Stomach (tissue), 4 donors: ENCODE data around the gene HPN.

ENCODE experiments used
- EP300 ChIP-seq: sonication (generic); formaldehyde crosslinking; IDR thresholded peaks from one replicate; pipeline ENCODE4 v1.6.1; 2017; ENCODE audit warnings: antibody characterized with exemption
- POLR2A ChIP-seq, 4 donors: fragments of 450-650 bp; IDR thresholded peaks; one replicate each; pipeline ENCODE4 v1.6.1; 2016; ENCODE audit warnings: antibody characterized with exemption in 4 of 4, control low read depth in 2 of 4, mild to moderate bottlenecking in 1 of 4, moderate library complexity in 1 of 4
- POLR2AphosphoS5 ChIP-seq, 3 donors: sonication (generic); formaldehyde crosslinking; IDR thresholded peaks; one replicate each; pipeline ENCODE4 v1.6.1; 2016; ENCODE audit warnings: antibody characterized with exemption in 3 of 3
- TF ChIP-seq, protein P1 (sequence below), 7 experiments: fragments of 450-650 bp in 4 of 7; fragments of 200-600 bp in 3 of 7; sonication (generic) in 3 of 7; IDR thresholded peaks; one replicate each; pipeline ENCODE4 v1.5.1; 2016 to 2019; ENCODE audit warnings: antibody characterized with exemption in 7 of 7, control low read depth in 2 of 7, mild to moderate bottlenecking in 1 of 7

DNA sequence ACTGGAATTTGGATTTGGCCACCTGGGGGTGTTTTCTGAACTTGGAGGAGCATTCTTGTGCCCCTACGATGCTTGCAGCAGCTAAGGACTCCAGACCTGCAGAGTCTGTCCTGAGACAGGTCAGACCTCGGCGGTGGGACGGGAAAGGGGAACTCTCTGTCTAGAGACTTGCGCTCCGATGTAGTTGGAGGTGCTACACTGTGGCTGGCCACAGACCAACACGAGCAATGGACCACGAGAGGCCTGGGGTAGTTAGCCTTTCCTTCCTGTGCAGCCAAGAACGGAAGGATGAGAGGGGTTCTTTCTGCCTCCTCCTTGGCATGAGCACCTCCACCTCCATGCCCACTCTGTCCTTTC, 47.3 kb upstream of the HPN start:
- TF ChIP-seq, protein P1, sequence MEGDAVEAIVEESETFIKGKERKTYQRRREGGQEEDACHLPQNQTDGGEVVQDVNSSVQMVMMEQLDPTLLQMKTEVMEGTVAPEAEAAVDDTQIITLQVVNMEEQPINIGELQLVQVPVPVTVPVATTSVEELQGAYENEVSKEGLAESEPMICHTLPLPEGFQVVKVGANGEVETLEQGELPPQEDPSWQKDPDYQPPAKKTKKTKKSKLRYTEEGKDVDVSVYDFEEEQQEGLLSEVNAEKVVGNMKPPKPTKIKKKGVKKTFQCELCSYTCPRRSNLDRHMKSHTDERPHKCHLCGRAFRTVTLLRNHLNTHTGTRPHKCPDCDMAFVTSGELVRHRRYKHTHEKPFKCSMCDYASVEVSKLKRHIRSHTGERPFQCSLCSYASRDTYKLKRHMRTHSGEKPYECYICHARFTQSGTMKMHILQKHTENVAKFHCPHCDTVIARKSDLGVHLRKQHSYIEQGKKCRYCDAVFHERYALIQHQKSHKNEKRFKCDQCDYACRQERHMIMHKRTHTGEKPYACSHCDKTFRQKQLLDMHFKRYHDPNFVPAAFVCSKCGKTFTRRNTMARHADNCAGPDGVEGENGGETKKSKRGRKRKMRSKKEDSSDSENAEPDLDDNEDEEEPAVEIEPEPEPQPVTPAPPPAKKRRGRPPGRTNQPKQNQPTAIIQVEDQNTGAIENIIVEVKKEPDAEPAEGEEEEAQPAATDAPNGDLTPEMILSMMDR (IDR thresholded peaks at IDR 0.05): no peak
- no peak for TF ChIP-seq EP300
- TF ChIP-seq POLR2AphosphoS5 (IDR thresholded peaks at IDR 0.05): no peak
- no peak for TF ChIP-seq POLR2A (IDR thresholded peaks at IDR 0.05)
